GM12878 (cell line): ENCODE data around the gene BCL2. TPM values are rescaled to one million over a fixed set of nuclear protein-coding genes. Genes with fewer than 3 reads are reported as not detected.

Experiments used
- ATAC-seq: fragments of 200-7000 bp; cut with Tn5 transposase; 3 replicates; pipeline ENCODE4 v1.9.1; 2020; ENCODE audit warnings: mild to moderate bottlenecking, moderate library complexity
- BruUV-seq: library from RNA; stranded (reverse); fragments of 400-500 nt; replicated peaks from 2 replicates; lab custom pipeline; 2021; lab: Mats Ljungman, UMichigan
- CTCF ChIA-PET: fragments of 300-600 bp; sonication (Branson Sonifier 250); formaldehyde crosslinking; extraction: SDS; loops from one replicate; lab custom pipeline; 2021; ENCODE audit warnings: inconsistent platforms; lab: Yijun Ruan, JAX
- POLR2A ChIA-PET: fragments of 350-600 bp; formaldehyde crosslinking; extraction: SDS; loops from one replicate; lab custom pipeline; 2021; ENCODE audit warnings: inconsistent platforms; lab: Charles Lee
- RAD21 ChIA-PET: fragments of 300-600 bp; sonication (Branson Sonifier 250); formaldehyde crosslinking; loops from one replicate; lab custom pipeline; 2023; ENCODE audit warnings: antibody characterized with exemption; ENCODE audit not compliant: unreplicated experiment; lab: Charles Lee
- SMC1A ChIA-PET: fragments of 300-600 bp; sonication (Branson Sonifier 250); formaldehyde crosslinking; loops from one replicate; lab custom pipeline; 2023; ENCODE audit not compliant: unreplicated experiment, uncharacterized antibody; lab: Charles Lee
- DNase-seq: peaks from one replicate; pipeline ENCODE4 v3.0.0-alpha.2; 2011; ENCODE audit warnings: low read depth, low spot score
- FAIRE-seq: peaks from 3 replicates; lab custom pipeline; 2011; peaks lifted over from hg19 to GRCh38; lab: Jason Lieb, UNC
- H2AFZ ChIP-seq: 2 replicates; pipeline ENCODE4 v1.6.0; 2011; ENCODE audit warnings: low read depth, low read length, control low read depth; ENCODE audit not compliant: control insufficient read depth
- H3K27ac ChIP-seq: 2 replicates; pipeline ENCODE4 v1.5.1; 2011; ENCODE audit warnings: control low read depth; ENCODE audit not compliant: control insufficient read depth, insufficient read depth
- H3K27me3 ChIP-seq, 2 experiments: replicated peaks in 1 of 2; 2 replicates each; pipeline versions ENCODE4 v1.6.0 to v1.6.1; 2011; ENCODE audit warnings: low read length in 1 of 2; ENCODE audit not compliant: control insufficient read depth in 2 of 2, insufficient read depth in 2 of 2
- H3K36me3 ChIP-seq, 2 experiments: 2 replicates each; pipeline ENCODE4 v1.5.1; 2011; ENCODE audit warnings: low read length in 1 of 2; ENCODE audit not compliant: control insufficient read depth in 2 of 2, insufficient read depth in 2 of 2
- H3K4me1 ChIP-seq: 2 replicates; pipeline ENCODE4 v1.6.1; 2011; ENCODE audit warnings: mild to moderate bottlenecking, low read length, moderate library complexity, mixed read lengths; ENCODE audit not compliant: control insufficient read depth, insufficient read depth
- H3K4me2 ChIP-seq: 2 replicates; pipeline ENCODE4 v1.6.0; 2011; ENCODE audit warnings: control low read depth; ENCODE audit not compliant: control insufficient read depth, insufficient read depth
- H3K4me3 ChIP-seq: fragments of 200-600 bp; sonication (generic); 2 replicates; pipeline ENCODE4 v1.5.1; 2016
- H3K79me2 ChIP-seq: 2 replicates; pipeline ENCODE4 v1.6.0; 2011; ENCODE audit warnings: low read length; ENCODE audit not compliant: control insufficient read depth, insufficient read depth
- H3K9ac ChIP-seq: 2 replicates; pipeline ENCODE4 v1.8.0; 2011; ENCODE audit warnings: low read length, control low read depth, mixed read lengths; ENCODE audit not compliant: control insufficient read depth, insufficient read depth
- H3K9me3 ChIP-seq: replicated peaks from 3 replicates; pipeline ENCODE4 v1.5.1; 2011; ENCODE audit warnings: mild to moderate bottlenecking, low read length; ENCODE audit not compliant: control insufficient read depth, insufficient read depth
- H4K20me1 ChIP-seq: 2 replicates; pipeline ENCODE4 v1.6.0; 2011; ENCODE audit not compliant: control insufficient read depth, insufficient read depth
- EP300 ChIP-seq, 2 experiments: fragments of 150-350 bp in 1 of 2; IDR thresholded peaks; 2 replicates each; pipeline ENCODE4 v1.6.1; 2011 to 2012; ENCODE audit warnings: low read depth in 2 of 2, low read length in 2 of 2, borderline replicate concordance in 1 of 2, improper control_type of control experiment in 1 of 2, inconsistent platforms in 1 of 2; ENCODE audit not compliant: control insufficient read depth in 1 of 2
- PAX5 ChIP-seq: IDR thresholded peaks from 2 replicates; pipeline ENCODE4 v1.6.1; 2011; ENCODE audit warnings: low read depth, low read length, borderline replicate concordance
- POLR2AphosphoS5 ChIP-seq: IDR thresholded peaks from 2 replicates; pipeline ENCODE4 v1.6.1; 2011; ENCODE audit warnings: mild to moderate bottlenecking, low read length, inconsistent platforms
- RELA ChIP-seq: fragments of 450-650 bp; IDR thresholded peaks from 2 replicates; pipeline ENCODE4 v1.8.0; 2014; ENCODE audit warnings: borderline replicate concordance; ENCODE audit not compliant: partially characterized antibody
- SUZ12 ChIP-seq: fragments of 200-600 bp; sonication (generic); IDR thresholded peaks from one replicate; pipeline ENCODE4 v1.6.1; 2018; ENCODE audit warnings: antibody characterized with exemption, mild to moderate bottlenecking; ENCODE audit not compliant: unreplicated experiment
- WRNIP1 ChIP-seq: IDR thresholded peaks from 2 replicates; pipeline ENCODE4 v1.6.1; 2011; ENCODE audit warnings: low read depth, low read length, improper control_type of control experiment, borderline replicate concordance
- WGBS: methylation state at CpG from one replicate; pipeline ENCODE4 v1.1.6; 2016; ENCODE audit warnings: low lambda C conversion rate; ENCODE audit not compliant: insufficient replicate concordance, insufficient coverage; ENCODE audit errors: missing lambda C conversion rate; 5-methylcytosine and 5-hydroxymethylcytosine counted together
- in situ Hi-C: fragments of 300-500 bp; cut with MboI; formaldehyde crosslinking; loops from 9 replicates; pipeline ENCODE4 v1.14.3; 2018; ENCODE audit warnings: mixed read lengths
- intact Hi-C: fragments of 100-400 bp; cut with micrococcal nuclease; formaldehyde crosslinking; loops from one replicate; pipeline ENCODE4 v1.14.2; 2022; ENCODE audit not compliant: unreplicated experiment
- polyA plus RNA-seq, 11 experiments: library from polyadenylated mRNA; depleted of rRNA in 4 of 11; unstranded in 6 of 11; stranded (reverse) in 5 of 11; fragments of >200 nt; fragmentation: Nextera tagmentation in 4 of 11; fragmentation: Illumina TruSeq in 1 of 11; extraction: Ambion mirVana in 4 of 11; extraction: Trizol in 1 of 11; gene quantifications; 1 replicate in 1 of 11; 2 replicates in 10 of 11; pipeline versions ENCODE4 v1.2.1 to v1.2.3, GENCODE V29; 2011 to 2016; ENCODE audit warnings: inconsistent platforms in 2 of 11, missing spikeins in 2 of 11, low read depth in 1 of 11
- total RNA-seq, 4 experiments: library from RNA; depleted of rRNA in 3 of 4; stranded (reverse); fragments of >200 nt in 3 of 4; fragmentation: Illumina TruSeq in 1 of 4; extraction: Trizol in 1 of 4; gene quantifications; 2 replicates each; pipeline versions ENCODE4 v1.2.1 to v1.2.3, GENCODE V29; 2013 to 2021

The BCL2 gene
- total and polyA plus RNA-seq, 10 of the 15 experiments (the other 5 are each of a cell fraction or from before 2014, with no cell fraction given) = 4.1 to 47.8 (median 19.3) TPM

GRCh38 chr18:63145166-63145850 is 174.3 kb downstream of the BCL2 start:
- no peak for DNase-seq
- Histone ChIP-seq H3K4me3 (no peak overlapping the region), H3K4me2 (no peak overlapping the region), H3K27me3 (no peaks in the 10 kb centered on the region), H4K20me1 (no peaks in the 10 kb centered on the region), H3K4me1 (peaks cover 50% of the 10 kb centered on the region), H3K9me3 (no peaks in the 10 kb centered on the region; the same call in 1 of the 3 replicates), H3K36me3 (peaks cover 4 to 6% of the 10 kb centered on the region in 2 experiments; a peak in 2 of 4 replicates), H3K79me2 (peaks cover 89% of the 10 kb centered on the region), H2AFZ (no peak overlapping the region), H3K27ac (no peak overlapping the region), H3K9ac (no peak overlapping the region)
- in situ Hi-C loops = no loop called here
- TF ChIP-seq RELA = no peak
- TF ChIP-seq PAX5 = no peak
- TF ChIP-seq EP300 (IDR thresholded peaks at IDR 0.05; ENCODE audit: borderline replicate concordance in 1 of 2, control insufficient read depth in 1 of 2, low read depth in 2 of 2, low read length in 2 of 2) = no peak
- TF ChIP-seq SUZ12 = no peak
- 0 out of 2 replicates have a peak, but pooled peaks have one; percentile 28 for TF ChIP-seq POLR2AphosphoS5
- no peak for TF ChIP-seq WRNIP1
- ChIA-PET POLR2A (interaction anchor here (0.6 to 16.4 kb wide), 4 partner anchors 9 to 39 kb away, joined by 3 to 278 read pairs (median 5); no protein-coding TSS in a partner anchor), CTCF (interaction anchor here (1.0 to 9.9 kb wide), 3 partner anchors 8 to 173 kb away, joined by 3 to 68 read pairs (median 4); partner anchors contain the start of gene BCL2), SMC1A (interaction anchor here (0.8 to 12.9 kb wide), 5 partner anchors 8 to 128 kb away, joined by 3 to 453 read pairs (median 5); no protein-coding TSS in a partner anchor), RAD21 (interaction anchor here (1.0 to 14.5 kb wide), 4 partner anchors 8 to 129 kb away, joined by 3 to 463 read pairs (median 5); no protein-coding TSS in a partner anchor)
- WGBS = 79% methylated on average over 8 of the region's 8 CpGs
- FAIRE-seq = no peak
- no TSS peak for BruUV-seq
- ATAC-seq = no peak
- intact Hi-C loops = no loop called here
